ENCODE measurements around the gene RABGAP1L.

DNA sequence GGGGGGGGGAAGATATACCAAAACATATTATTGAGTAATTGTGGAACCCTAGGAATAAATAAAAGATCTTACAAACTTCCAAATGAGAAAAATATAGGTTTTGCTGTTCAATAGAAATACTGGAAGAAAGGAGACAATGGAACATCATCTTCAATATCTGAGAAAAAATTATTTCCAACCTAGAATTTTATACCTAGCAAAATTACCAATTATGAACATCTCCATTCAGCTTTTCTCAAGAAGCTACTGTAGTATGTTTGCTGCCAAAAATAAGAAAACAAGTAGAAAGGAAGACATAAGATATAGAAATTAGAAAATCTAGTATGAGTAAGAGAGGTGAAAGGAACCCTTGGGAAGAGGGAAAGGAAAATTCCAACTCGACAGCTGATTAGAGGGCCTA is 372.4 kb downstream of the RABGAP1L start:
- TF ChIP-seq POLR2A (IDR thresholded peaks at IDR 0.05) (no peak), CTCF (IDR thresholded peaks at IDR 0.05) (no peak)

Data from lower leg skin (tissue), 3 donors.